Endothelial cell of umbilical vein (primary cell): ENCODE measurements around the gene CAMTA1.

Experiments
- CTCF ChIP-seq, 2 donors: IDR thresholded peaks; 1 replicate in 1 of 2; 2 replicates in 1 of 2; pipeline ENCODE4 v1.5.1; 2011; ENCODE audit warnings: low read length in 2 of 2, mild to moderate bottlenecking in 2 of 2, moderate library complexity in 2 of 2, control low read depth in 1 of 2, inconsistent platforms in 1 of 2, low read depth in 1 of 2; ENCODE audit not compliant: insufficient read depth in 1 of 2; ENCODE audit errors: extremely low read depth in 1 of 2
- EZH2 ChIP-seq: IDR thresholded peaks from 2 replicates; pipeline ENCODE4 v1.6.1; 2012; ENCODE audit warnings: borderline replicate concordance, low read depth, mild to moderate bottlenecking, moderate library complexity, low read length, inconsistent platforms; ENCODE audit not compliant: severe bottlenecking
- FOS ChIP-seq: IDR thresholded peaks from 2 replicates; pipeline ENCODE4 v1.6.1; 2011; ENCODE audit warnings: mild to moderate bottlenecking, low read length, moderate library complexity, borderline replicate concordance; ENCODE audit not compliant: insufficient read depth
- JUN ChIP-seq: IDR thresholded peaks from 2 replicates; pipeline ENCODE4 v1.6.1; 2011; ENCODE audit warnings: borderline replicate concordance, low read depth; ENCODE audit not compliant: insufficient read length, insufficient read depth
- MAX ChIP-seq: IDR thresholded peaks from 2 replicates; pipeline ENCODE4 v1.6.1; 2011; ENCODE audit not compliant: insufficient read depth, insufficient read length
- POLR2A ChIP-seq: IDR thresholded peaks from 2 replicates; pipeline ENCODE4 v1.6.1; 2012; ENCODE audit warnings: low read depth, mild to moderate bottlenecking, control low read depth, low read length
- POLR2AphosphoS5 ChIP-seq: IDR thresholded peaks from 2 replicates; pipeline ENCODE4 v1.6.1; 2012; ENCODE audit warnings: low read depth, mild to moderate bottlenecking, control low read depth, low read length, moderate library complexity; ENCODE audit not compliant: insufficient read depth

GRCh38 chr1:7580923-7581753, 795.9 kb downstream of the CAMTA1 start:
- TF ChIP-seq EZH2 (no peak), CTCF (IDR thresholded peaks at IDR 0.05; ENCODE audit: extremely low read depth in 1 of 2, insufficient read depth in 1 of 2, low read depth in 1 of 2, low read length in 2 of 2) (no peak), POLR2AphosphoS5 (no peak), POLR2A (no peak), JUN (no peak), MAX (no peak), FOS (no peak)
